ENCODE results near the gene CYP24A1. TPM values are rescaled to one million over a fixed set of nuclear protein-coding genes. Genes with fewer than 3 reads are reported as not detected.

CYP24A1 gene
- total and polyA plus RNA-seq, 2 of the 13 experiments (the other 11 are each of a cell fraction or from before 2014, with no cell fraction given), result 9.4 to 32.7 TPM

- peak; percentile 84 for TF ChIP-seq HOMEZ (CRISPR knock-in tag; IDR thresholded peaks at IDR 0.05; ENCODE audit: low read depth)
- TF ChIP-seq ZFP82 (CRISPR knock-in tag; IDR thresholded peaks at IDR 0.05; ENCODE audit: borderline replicate concordance), result peak; percentile 44; the same call in 1 of the 2 replicates
- TF ChIP-seq PLSCR1 (CRISPR knock-in tag; IDR thresholded peaks at IDR 0.05; ENCODE audit: borderline replicate concordance), result no peak
- peak; percentile 86 for TF ChIP-seq E2F5 (CRISPR knock-in tag; conservative IDR thresholded peaks at IDR 0.05)
- TF ChIP-seq HNF1B (CRISPR knock-in tag; IDR thresholded peaks at IDR 0.05), result peak; percentile 93
- TF ChIP-seq HES4 (CRISPR knock-in tag; IDR thresholded peaks at IDR 0.05; ENCODE audit: borderline replicate concordance), result peak; percentile 90
Measured at GRCh38 chr20:54207743-54208547, 34.2 kb upstream of the CYP24A1 start, which contains the start of gene PFDN4 (continued).
